HG02981 (cell line): Measurements from ENCODE around the gene TAF1C.
"Not testable (repeated sequence)": the region's sequence is repeated elsewhere in the genome, so short reads cannot be mapped to it uniquely, and the experiment has no call there.

ENCODE experiments used
- ATAC-seq: cut with Tn5 transposase; IDR thresholded peaks from one replicate; pipeline ENCODE4 v1.9.1; 2021; ENCODE audit warnings: mild to moderate bottlenecking, moderate library complexity; ENCODE audit not compliant: unreplicated experiment

The TAF1C gene

DNA sequence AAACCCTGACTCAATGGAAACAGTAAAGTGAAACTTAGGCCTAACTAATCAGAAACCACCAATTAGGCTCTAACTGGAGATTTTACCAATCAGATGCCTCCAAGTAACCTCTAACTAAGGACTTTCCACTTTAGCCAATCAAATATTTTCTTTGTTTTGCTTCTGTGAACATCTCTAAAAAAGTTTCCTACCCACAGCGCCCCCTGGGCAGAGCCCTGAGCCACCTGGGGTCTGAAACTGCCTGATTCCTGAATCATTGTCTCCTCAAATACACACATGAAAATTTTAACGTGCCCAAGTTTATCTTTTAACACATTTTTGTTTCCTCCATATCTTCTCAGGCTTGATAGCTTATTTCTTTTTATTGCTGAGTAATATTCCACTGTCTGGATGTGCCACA lies 23.1 kb upstream of the TAF1C start:
- ATAC-seq = no peak

- ATAC-seq = no peak
Measured at GRCh38 chr16:84207879-84208278, 21.0 kb upstream of the TAF1C start.

DNA sequence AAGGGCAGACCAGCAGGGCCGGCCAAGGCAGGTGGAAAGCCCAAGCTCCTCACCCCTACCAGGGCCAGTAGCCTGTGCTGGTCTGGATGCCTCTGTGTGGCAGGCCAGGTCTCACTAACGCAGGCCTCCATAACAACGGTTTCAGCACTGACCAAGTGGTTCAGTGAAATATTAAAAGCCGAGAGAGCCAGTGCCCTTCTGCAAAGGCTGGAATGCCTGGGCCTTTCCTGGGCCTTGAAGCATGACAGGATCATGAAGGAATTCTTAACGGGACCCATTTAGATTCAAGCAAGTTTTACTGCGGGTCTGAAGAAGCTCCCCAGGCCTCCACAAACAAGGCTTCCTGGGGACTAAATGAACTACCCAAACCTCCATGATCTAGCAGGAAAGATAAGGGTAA lies 20.4 kb upstream of the TAF1C start:
- ATAC-seq = no peak

DNA sequence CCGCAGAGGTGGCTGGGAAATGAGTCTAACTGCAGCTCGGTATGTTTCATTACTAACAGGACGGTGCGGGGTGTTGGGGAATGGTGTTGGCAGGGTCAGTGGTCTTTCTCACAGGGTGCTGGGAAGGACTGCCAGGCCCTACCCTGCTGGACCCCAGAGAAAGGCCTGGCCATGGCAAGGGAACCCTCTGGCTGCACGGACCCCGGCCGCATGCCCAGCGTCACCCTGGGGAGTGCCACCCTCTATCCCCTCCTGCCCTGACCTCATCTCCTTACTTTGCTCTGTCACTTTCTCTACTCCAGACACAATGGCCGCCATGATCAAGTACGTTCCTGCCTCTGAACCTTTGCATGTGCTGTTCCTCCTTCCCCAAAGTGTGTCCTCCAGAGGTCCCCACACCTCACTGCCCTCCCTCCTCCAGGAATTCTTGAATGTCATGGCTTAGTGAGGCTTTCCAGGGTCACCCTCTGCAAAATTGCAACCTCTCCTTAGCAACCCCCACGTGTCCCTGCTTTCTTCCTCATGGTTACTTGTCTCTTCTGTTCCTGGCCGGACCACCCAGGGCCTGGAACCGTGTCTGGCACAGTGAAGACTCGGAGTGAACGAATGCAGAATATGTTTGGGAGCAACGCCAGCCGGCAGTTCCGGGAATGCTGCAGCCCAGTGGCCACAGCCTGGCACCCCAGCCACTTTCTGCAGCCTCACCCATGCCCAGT lies 19.3 kb upstream of the TAF1C start:
- ATAC-seq = no peak

DNA sequence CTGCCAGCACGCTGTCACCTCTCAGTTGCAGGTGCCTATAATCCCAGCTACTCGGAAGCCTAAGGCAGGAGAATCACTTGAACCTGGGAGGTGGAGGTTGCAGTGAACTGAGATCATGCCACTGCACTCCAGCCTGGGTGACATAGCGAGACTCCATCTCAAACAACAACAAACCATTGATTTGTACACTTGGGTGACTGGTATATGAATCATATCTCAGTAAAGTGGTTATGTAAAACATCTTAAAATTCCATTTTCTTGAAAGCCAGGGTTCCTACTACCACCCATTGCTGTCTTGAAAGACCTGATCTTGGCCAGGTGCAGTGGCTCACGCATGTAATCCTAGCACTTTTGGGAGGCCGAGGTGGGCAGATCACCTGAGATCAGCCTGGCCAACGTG lies 18.3 kb upstream of the TAF1C start:
- ATAC-seq = not testable (repeated sequence)

- not testable (repeated sequence) for ATAC-seq
Measured at GRCh38 chr16:84204551-84204950, 17.7 kb upstream of the TAF1C start.

DNA sequence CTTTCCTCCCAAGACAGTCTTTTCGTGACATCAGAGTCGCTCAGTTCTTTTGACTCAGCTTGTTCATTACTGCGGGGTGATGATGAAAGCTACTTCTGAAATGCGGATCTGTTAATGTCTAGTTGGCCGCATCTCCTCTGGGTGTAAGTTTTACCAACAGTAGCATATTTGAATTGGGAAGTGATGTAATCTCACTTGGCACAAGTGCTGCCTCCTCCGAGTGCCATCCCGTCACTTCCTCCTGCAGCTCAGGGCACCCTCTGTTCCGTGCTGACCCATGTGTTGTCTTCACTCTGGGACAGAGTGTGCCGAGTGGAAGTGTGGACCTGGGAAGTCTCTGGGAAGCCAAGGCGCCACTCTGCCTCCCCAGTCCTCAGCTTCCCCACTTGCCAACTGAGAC lies 13.0 kb upstream of the TAF1C start:
- no peak for ATAC-seq

GRCh38 chr16:84199097-84199496 lies 12.2 kb upstream of the TAF1C start:
- no peak for ATAC-seq

- no peak for ATAC-seq
Measured at GRCh38 chr16:84198401-84198800, 11.5 kb upstream of the TAF1C start.

DNA sequence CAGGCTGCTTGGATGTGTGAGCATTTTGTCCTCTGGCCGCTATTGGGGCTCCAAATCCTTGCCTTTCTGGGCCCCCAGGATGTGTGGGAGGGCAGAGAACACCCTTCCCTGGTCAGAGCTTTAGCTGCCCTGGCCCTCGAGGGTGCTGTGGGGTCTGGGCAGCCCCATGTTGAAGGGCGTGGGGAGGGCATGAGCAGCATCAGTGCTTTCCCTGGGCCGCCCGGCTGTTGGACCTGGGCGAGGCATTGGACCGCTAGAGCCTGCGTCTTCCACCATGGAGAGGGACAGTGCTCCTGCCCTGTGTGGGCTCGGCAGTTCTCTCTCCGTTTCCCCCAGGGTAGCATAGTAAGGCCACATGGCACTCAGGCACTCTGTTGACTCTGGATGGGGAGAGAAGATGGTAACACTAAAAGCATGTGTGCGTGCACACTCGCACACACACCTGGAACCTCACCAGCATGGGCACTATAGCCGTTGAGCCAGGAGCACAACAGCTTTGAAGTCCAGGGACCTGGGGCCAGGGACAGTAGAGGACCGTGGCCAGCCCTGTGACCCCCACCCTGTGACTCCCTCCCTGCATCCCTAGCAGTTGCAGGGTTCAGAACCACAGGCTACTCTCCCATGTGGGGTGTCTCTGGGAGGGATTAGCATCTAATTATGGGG lies 10.7 kb upstream of the TAF1C start:
- ATAC-seq = no peak

DNA sequence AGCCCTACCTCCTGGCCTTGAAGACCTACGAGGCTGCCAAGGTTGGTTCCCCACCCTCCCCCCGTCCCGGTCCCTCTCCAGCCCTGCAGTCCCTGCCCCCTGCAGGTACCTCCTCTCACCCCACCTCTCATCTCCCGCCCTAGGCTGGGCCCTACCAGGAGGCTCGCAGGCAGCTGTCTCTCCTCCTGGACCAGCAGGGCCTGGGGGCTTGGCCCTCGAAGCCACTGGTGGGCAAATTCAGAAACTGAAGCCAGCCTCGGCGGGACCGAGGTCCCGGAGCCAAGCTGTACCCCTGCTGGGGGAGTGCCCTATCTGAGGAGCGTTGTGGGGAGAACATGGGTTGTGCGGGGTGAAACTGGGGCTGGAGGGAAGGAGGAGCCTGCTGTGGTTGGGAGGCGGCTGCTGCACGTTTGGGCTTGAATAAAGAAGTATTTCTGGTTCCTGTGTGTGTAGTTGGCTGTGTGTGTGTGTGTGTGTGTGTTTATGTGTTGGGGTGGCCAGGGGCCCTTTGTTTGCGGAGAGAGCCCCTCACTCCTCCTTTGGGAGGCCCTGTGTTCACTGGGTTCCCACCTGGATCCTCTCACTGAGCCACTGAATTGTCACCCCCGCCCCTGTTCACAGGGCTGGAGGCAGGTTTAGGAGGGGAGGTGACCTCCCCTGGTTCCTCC lies 10.0 kb upstream of the TAF1C start:
- ATAC-seq = no peak

GRCh38 chr16:84196101-84196500 lies 9.2 kb upstream of the TAF1C start:
- no peak for ATAC-seq

- ATAC-seq = no peak
Measured at GRCh38 chr16:84195201-84196093, 8.6 kb upstream of the TAF1C start.

- peak; percentile 80 for ATAC-seq
Measured at GRCh38 chr16:84194470-84195200, 7.8 kb upstream of the TAF1C start.

- no peak for ATAC-seq
Measured at GRCh38 chr16:84194018-84194417, 7.2 kb upstream of the TAF1C start.

- no peak for ATAC-seq
Measured at GRCh38 chr16:84193480-84193879, 6.6 kb upstream of the TAF1C start.

DNA sequence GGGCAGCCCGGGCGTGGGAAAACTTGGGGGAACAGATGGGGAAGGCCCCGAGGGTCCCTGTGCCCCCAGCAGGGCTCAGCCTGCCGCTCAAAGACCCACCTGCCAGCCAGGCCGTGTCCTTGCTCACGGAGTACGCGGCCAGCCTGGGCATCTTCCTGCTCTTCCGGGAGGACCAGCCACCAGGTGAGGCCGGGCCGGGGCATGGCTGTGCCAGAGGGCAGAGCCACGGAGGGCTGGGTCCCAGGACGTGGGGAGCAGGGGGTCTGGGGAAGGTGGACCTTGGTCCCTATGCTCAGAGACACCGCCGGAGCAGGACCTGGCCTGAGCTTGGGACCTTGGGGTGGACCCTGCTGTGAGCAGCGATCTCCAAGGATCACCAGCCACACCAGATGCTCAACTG lies 4.6 kb upstream of the TAF1C start:
- no peak for ATAC-seq

DNA sequence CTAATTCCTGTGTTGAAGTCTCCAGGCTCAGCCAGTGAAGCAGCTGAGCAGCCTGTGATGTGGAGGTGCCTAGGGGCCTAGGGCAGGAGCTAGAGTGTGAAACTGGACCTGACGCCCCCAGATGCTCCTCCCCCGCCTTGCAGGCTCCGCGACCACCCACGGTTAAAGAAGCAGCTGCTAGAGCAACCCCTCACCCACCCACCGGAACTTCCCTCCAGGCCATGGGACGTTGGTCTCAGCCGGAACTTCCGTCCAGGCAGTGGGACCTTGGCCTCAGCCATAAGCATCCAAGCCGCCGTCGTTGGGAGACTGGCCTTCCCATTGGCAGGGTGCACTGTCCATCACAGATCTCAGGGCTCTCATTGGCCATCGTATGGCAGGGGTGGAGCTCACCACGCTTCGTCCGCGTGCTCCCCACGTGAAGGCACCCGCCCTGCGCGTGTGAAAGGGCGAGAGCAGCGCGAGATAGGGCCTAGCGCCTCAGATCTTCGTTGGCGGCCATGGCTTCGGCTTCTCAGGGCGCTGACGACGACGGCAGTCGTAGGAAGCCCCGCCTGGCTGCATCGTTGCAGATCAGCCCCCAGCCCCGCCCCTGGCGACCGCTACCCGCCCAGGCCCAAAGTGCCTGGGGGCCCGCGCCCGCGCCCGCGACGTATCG lies 4.0 kb upstream of the TAF1C start, which contains the start of gene ADAD2:
Gene ADAD2 (plus strand): TSS at position 427 of the 658 bp plus-strand sequence. CDS start 74 bp downstream, at position 501.
- ATAC-seq = no peak

DNA sequence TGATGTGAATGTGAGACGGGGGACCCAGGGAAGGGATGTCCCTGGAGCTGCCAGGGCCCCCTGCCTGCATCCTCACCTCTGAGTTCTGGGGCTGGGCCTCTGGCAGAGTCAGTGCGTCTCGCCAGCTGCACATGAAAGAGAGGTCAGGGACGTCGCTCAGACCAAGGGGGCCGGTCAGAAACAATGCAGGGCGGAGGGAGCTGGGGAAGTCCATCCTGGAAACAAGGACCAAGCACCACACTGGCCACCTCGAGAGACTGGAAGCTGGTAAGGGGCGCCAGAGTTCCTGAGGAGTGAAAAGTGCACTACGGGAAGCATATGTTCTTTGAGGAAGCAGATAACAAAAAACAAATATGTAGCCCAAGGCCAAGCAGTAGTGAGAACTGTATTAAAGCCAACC lies 2.1 kb downstream of the TAF1C start:
- no peak for ATAC-seq
